NB4 (cell line): ENCODE results near the gene GULP1.

Experiments
- DNase-seq: peaks from one replicate; pipeline ENCODE4 v3.0.0; 2010; ENCODE audit warnings: low read depth
- H3K4me3 ChIP-seq: one replicate; pipeline ENCODE4 v1.5.1; 2011; ENCODE audit warnings: mild to moderate bottlenecking, low read depth, low read length, moderate library complexity
- MYC ChIP-seq: IDR thresholded peaks from 2 replicates; pipeline ENCODE4 v1.6.1; 2011; ENCODE audit warnings: low read depth, low read length
- POLR2A ChIP-seq: IDR thresholded peaks from 2 replicates; pipeline ENCODE4 v1.6.1; 2011; ENCODE audit warnings: mild to moderate bottlenecking; ENCODE audit not compliant: insufficient read length; ENCODE audit errors: extremely low read depth
- TF ChIP-seq, protein P1 (sequence below): IDR thresholded peaks from one replicate; pipeline ENCODE4 v1.5.1; 2012; ENCODE audit warnings: low read depth, low read length
- TF ChIP-seq, protein P2 (sequence below): IDR thresholded peaks from 2 replicates; pipeline ENCODE4 v1.6.1; 2011; ENCODE audit warnings: low read depth, low read length

GULP1 gene

DNA sequence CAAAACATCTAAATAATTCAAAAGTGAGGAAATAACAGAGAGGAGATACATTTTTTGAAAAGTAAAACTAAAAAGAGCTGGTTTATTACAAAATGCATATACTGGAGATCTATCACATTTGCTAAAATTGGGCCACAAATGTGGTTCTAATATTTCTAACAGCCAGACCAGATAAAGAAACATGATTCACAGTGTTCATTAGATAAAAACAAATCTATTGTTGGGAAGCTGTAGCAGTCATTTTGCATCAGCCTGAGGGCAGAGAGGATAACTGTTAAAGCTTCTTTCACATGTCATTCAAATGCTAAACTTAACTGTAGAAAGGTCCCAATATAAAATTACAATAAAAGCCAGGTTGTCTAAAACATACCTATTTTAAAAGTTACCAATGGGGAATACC is 148.3 kb downstream of the GULP1 start:
- H3K4me3 ChIP-seq, result no peak overlapping the region
- no peak for DNase-seq
- TF ChIP-seq POLR2A, result no peak
- TF ChIP-seq, protein P1, sequence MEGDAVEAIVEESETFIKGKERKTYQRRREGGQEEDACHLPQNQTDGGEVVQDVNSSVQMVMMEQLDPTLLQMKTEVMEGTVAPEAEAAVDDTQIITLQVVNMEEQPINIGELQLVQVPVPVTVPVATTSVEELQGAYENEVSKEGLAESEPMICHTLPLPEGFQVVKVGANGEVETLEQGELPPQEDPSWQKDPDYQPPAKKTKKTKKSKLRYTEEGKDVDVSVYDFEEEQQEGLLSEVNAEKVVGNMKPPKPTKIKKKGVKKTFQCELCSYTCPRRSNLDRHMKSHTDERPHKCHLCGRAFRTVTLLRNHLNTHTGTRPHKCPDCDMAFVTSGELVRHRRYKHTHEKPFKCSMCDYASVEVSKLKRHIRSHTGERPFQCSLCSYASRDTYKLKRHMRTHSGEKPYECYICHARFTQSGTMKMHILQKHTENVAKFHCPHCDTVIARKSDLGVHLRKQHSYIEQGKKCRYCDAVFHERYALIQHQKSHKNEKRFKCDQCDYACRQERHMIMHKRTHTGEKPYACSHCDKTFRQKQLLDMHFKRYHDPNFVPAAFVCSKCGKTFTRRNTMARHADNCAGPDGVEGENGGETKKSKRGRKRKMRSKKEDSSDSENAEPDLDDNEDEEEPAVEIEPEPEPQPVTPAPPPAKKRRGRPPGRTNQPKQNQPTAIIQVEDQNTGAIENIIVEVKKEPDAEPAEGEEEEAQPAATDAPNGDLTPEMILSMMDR, result no peak
- TF ChIP-seq MYC, result no peak
- TF ChIP-seq, protein P2, sequence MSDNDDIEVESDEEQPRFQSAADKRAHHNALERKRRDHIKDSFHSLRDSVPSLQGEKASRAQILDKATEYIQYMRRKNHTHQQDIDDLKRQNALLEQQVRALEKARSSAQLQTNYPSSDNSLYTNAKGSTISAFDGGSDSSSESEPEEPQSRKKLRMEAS, result no peak

DNA sequence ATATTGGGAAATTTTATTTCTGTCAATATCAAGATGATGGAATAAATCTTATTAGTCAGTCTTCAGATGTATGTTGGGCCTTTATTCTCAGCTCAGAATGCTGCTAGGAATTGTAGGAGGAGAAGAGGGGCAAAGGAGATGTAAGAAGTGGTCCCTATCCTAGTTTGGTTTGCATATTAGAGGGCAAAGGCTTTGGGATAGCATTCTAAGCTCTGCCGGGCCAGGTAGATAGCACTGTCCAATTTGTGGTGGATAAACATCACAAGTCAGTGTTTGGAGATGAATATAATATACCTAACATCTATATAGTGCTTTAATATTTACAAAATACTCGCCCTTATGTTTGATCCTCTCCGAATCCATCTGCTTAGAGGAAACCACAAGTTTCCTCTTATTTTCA is 149.2 kb downstream of the GULP1 start:
- no peak overlapping the region for H3K4me3 ChIP-seq
- DNase-seq, result no peak
- TF ChIP-seq, protein P2, result no peak
- TF ChIP-seq POLR2A (no peak), MYC (no peak)
- TF ChIP-seq, protein P1, result no peak

DNA sequence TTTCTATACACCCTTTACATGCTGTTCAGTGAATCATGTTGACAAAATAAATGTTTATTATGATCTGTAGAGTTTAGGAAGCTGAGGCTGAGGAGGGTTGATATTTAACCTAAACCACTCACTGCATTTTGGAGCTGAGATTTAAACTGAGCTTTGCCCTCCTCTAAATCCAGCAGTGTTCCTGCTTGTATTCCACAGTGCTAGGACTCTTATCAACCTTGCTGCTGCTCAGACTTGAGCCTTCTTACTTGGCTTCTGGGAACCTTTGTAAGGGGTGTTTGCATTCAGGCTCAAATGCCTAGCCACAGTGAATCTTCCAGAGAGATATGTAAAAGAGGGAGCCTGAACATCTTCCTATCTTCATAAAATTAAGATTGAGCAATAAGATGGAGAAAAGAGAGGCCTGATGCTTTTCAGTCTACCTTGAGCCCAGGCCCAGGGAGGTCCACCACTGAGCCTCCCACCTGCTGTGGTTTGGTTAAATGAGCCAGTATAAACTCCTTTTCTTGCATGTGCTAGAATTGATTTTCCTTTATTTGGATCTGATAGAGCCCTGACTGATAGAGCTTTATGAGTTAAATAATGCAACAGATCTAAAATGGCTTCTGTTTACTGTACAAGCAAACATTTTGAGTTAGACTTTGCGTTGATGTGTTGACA is 149.7 kb downstream of the GULP1 start:
- TF ChIP-seq, protein P1, result no peak
- TF ChIP-seq POLR2A, result no peak
- TF ChIP-seq, protein P2, result no peak
- TF ChIP-seq MYC, result no peak
- DNase-seq, result no peak
- no peak overlapping the region for H3K4me3 ChIP-seq

DNA sequence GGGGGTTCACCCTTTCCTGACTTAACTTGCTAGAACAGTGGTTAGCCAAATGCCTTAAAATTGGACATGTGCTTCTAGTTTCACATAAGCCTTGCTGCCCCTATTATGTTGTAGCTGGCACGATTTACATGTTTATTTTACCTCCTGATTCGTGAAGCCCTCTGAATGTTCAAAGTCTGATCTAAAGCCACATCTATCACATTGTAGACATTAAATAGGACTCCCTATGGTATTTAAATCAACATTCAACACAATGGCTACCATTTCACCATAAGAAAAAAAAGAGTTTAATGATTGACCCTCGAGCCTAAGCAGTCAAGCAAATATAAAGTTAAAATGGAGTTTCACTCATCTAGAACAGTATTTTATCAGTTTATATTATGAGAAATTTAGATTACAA is 151.5 kb downstream of the GULP1 start:
- no peak overlapping the region for H3K4me3 ChIP-seq
- no peak for DNase-seq
- TF ChIP-seq, protein P1, result no peak
- TF ChIP-seq MYC (no peak), POLR2A (no peak)
- TF ChIP-seq, protein P2, result no peak

DNA sequence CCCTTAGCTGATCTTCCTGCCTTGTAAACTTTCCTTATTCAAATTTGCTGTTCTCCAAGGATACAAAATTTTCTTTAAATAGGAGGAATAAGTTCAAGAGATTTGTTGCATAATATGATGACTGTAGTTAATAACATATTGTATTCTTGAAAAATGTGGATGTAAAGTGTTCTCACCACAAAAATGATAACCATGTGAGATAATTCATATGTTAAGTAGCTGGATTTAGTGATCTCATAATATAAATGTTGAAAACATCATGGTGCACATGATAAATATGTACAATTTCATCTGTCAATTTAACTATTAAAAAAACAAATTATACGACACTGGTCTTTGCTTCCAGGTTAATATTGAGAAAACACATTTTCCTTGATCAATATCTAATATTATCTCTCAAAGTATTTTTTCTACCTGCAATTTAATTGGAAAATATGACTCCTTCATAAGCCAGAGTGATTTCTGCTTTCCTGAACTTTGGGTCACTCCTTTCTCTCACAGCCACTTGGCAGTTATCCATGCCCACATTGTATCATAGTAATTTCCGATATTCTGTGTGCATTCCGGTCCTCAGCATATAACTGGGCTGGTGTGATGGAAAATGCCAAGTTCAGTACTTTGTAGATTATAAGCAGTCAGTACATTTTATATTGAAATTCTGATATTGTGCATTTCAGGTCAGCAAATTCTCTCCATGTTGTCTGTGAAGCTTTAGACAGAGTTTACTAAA is 152.6 kb downstream of the GULP1 start:
- DNase-seq, result no peak
- TF ChIP-seq, protein P1, result no peak
- TF ChIP-seq MYC, result no peak
- no peak overlapping the region for H3K4me3 ChIP-seq
